Measurements from ENCODE around the gene GIPR.

GIPR gene

DNA sequence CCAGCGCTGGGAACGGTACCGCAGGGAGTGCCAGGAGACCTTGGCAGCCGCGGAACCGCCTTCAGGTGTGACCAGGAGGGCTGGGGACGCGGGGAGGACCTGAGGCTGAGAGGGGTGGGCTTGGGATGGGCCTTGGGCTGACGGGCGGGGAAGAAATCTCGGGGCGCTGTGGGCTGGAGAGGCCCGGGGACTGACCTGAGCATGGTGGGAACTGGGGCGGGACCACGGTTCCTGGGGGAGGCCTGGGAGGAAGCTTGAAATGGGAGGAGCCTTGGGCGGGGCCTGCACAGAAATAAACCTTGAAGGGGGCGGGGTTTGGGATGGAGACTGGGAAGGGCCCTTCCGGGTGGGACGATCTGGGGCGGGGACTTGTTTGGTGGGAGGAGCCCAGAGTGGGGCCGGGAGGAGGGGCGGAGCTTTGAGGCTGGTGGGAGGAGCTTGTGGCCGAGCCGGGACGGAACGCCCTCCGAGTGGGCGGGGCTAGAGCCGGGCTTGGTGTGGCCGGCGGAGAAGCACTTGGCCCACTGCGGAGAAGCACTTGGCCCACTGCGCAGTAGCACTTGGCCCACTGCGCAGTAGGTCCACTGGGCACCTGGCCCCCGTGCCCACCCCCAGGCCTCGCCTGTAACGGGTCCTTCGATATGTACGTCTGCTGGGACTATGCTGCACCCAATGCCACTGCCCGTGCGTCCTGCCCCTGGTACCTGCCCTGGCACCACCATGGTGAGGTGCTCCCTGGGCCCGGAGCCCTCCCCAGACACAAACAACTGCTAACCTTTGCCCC lies 2.8 kb downstream of the GIPR start (continued):
- TF ChIP-seq SP2 (tag by site-specific recombination; IDR thresholded peaks at IDR 0.05) (peak; percentile 88), ZNF174 (tag by site-specific recombination; IDR thresholded peaks at IDR 0.05) (no peak), ZBTB8A (tag by site-specific recombination; IDR thresholded peaks at IDR 0.05) (no peak), ZNF16 (tag by site-specific recombination; IDR thresholded peaks at IDR 0.05; ENCODE audit: low read depth) (no peak), MYNN (tag by site-specific recombination; IDR thresholded peaks at IDR 0.05; ENCODE audit: borderline replicate concordance) (no peak), ZNF544 (tag by site-specific recombination; IDR thresholded peaks at IDR 0.05) (no peak), GLI4 (tag by site-specific recombination; IDR thresholded peaks at IDR 0.05) (no peak), SALL2 (tag by site-specific recombination; IDR thresholded peaks at IDR 0.05; ENCODE audit: borderline replicate concordance) (no peak), ZFHX2 (tag by site-specific recombination; conservative IDR thresholded peaks at IDR 0.05) (no peak), REPIN1 (tag by site-specific recombination; IDR thresholded peaks at IDR 0.05; ENCODE audit: low read depth) (no peak), ZNF169 (tag by site-specific recombination; IDR thresholded peaks at IDR 0.05) (no peak), ZNF660 (tag by site-specific recombination; IDR thresholded peaks at IDR 0.05) (no peak), ZNF239 (tag by site-specific recombination; IDR thresholded peaks at IDR 0.05) (no peak), SCRT1 (tag by site-specific recombination; IDR thresholded peaks at IDR 0.05; ENCODE audit: borderline replicate concordance) (no peak), ZBTB7A (tag by site-specific recombination; IDR thresholded peaks at IDR 0.05; ENCODE audit: low read depth) (no peak), ZNF596 (tag by site-specific recombination; IDR thresholded peaks at IDR 0.05) (no peak), IKZF3 (tag by site-specific recombination; IDR thresholded peaks at IDR 0.05) (0 out of 2 replicates have a peak, but pooled peaks have one; percentile 34), ZEB2 (tag by site-specific recombination; IDR thresholded peaks at IDR 0.05) (no peak)
- TF ChIP-seq, protein P1, sequence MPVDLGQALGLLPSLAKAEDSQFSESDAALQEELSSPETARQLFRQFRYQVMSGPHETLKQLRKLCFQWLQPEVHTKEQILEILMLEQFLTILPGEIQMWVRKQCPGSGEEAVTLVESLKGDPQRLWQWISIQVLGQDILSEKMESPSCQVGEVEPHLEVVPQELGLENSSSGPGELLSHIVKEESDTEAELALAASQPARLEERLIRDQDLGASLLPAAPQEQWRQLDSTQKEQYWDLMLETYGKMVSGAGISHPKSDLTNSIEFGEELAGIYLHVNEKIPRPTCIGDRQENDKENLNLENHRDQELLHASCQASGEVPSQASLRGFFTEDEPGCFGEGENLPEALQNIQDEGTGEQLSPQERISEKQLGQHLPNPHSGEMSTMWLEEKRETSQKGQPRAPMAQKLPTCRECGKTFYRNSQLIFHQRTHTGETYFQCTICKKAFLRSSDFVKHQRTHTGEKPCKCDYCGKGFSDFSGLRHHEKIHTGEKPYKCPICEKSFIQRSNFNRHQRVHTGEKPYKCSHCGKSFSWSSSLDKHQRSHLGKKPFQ (tag by site-specific recombination; IDR thresholded peaks at IDR 0.05) = peak; percentile 80
- TF ChIP-seq, protein P2, sequence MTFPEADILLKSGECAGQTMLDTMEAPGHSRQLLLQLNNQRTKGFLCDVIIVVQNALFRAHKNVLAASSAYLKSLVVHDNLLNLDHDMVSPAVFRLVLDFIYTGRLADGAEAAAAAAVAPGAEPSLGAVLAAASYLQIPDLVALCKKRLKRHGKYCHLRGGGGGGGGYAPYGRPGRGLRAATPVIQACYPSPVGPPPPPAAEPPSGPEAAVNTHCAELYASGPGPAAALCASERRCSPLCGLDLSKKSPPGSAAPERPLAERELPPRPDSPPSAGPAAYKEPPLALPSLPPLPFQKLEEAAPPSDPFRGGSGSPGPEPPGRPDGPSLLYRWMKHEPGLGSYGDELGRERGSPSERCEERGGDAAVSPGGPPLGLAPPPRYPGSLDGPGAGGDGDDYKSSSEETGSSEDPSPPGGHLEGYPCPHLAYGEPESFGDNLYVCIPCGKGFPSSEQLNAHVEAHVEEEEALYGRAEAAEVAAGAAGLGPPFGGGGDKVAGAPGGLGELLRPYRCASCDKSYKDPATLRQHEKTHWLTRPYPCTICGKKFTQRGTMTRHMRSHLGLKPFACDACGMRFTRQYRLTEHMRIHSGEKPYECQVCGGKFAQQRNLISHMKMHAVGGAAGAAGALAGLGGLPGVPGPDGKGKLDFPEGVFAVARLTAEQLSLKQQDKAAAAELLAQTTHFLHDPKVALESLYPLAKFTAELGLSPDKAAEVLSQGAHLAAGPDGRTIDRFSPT (tag by site-specific recombination; IDR thresholded peaks at IDR 0.05) = peak; percentile 75
- TF ChIP-seq, protein P3, sequence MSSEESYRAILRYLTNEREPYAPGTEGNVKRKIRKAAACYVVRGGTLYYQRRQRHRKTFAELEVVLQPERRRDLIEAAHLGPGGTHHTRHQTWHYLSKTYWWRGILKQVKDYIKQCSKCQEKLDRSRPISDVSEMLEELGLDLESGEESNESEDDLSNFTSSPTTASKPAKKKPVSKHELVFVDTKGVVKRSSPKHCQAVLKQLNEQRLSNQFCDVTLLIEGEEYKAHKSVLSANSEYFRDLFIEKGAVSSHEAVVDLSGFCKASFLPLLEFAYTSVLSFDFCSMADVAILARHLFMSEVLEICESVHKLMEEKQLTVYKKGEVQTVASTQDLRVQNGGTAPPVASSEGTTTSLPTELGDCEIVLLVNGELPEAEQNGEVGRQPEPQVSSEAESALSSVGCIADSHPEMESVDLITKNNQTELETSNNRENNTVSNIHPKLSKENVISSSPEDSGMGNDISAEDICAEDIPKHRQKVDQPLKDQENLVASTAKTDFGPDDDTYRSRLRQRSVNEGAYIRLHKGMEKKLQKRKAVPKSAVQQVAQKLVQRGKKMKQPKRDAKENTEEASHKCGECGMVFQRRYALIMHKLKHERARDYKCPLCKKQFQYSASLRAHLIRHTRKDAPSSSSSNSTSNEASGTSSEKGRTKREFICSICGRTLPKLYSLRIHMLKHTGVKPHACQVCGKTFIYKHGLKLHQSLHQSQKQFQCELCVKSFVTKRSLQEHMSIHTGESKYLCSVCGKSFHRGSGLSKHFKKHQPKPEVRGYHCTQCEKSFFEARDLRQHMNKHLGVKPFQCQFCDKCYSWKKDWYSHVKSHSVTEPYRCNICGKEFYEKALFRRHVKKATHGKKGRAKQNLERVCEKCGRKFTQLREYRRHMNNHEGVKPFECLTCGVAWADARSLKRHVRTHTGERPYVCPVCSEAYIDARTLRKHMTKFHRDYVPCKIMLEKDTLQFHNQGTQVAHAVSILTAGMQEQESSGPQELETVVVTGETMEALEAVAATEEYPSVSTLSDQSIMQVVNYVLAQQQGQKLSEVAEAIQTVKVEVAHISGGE (tag by site-specific recombination; conservative IDR thresholded peaks at IDR 0.05; ENCODE audit: low read depth) = no peak
- TF ChIP-seq, protein P4, sequence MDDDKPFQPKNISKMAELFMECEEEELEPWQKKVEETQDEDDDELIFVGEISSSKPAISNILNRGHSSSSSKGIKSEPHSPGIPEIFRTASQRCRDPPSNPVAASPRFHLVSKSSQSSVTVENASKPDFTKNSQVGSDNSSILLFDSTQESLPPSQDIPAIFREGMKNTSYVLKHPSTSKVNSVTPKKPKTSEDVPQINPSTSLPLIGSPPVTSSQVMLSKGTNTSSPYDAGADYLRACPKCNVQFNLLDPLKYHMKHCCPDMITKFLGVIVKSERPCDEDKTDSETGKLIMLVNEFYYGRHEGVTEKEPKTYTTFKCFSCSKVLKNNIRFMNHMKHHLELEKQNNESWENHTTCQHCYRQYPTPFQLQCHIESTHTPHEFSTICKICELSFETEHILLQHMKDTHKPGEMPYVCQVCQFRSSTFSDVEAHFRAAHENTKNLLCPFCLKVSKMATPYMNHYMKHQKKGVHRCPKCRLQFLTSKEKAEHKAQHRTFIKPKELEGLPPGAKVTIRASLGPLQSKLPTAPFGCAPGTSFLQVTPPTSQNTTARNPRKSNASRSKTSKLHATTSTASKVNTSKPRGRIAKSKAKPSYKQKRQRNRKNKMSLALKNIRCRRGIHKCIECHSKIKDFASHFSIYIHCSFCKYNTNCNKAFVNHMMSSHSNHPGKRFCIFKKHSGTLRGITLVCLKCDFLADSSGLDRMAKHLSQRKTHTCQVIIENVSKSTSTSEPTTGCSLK (tag by site-specific recombination; IDR thresholded peaks at IDR 0.05) = no peak
- TF ChIP-seq, protein P5, sequence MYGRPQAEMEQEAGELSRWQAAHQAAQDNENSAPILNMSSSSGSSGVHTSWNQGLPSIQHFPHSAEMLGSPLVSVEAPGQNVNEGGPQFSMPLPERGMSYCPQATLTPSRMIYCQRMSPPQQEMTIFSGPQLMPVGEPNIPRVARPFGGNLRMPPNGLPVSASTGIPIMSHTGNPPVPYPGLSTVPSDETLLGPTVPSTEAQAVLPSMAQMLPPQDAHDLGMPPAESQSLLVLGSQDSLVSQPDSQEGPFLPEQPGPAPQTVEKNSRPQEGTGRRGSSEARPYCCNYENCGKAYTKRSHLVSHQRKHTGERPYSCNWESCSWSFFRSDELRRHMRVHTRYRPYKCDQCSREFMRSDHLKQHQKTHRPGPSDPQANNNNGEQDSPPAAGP (tag by site-specific recombination; IDR thresholded peaks at IDR 0.05) = no peak
- TF ChIP-seq, protein P6, sequence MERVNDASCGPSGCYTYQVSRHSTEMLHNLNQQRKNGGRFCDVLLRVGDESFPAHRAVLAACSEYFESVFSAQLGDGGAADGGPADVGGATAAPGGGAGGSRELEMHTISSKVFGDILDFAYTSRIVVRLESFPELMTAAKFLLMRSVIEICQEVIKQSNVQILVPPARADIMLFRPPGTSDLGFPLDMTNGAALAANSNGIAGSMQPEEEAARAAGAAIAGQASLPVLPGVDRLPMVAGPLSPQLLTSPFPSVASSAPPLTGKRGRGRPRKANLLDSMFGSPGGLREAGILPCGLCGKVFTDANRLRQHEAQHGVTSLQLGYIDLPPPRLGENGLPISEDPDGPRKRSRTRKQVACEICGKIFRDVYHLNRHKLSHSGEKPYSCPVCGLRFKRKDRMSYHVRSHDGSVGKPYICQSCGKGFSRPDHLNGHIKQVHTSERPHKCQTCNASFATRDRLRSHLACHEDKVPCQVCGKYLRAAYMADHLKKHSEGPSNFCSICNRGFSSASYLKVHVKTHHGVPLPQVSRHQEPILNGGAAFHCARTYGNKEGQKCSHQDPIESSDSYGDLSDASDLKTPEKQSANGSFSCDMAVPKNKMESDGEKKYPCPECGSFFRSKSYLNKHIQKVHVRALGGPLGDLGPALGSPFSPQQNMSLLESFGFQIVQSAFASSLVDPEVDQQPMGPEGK (tag by site-specific recombination; IDR thresholded peaks at IDR 0.05) = 0 out of 2 replicates have a peak, but pooled peaks have one; percentile 10
- TF ChIP-seq, protein P7, sequence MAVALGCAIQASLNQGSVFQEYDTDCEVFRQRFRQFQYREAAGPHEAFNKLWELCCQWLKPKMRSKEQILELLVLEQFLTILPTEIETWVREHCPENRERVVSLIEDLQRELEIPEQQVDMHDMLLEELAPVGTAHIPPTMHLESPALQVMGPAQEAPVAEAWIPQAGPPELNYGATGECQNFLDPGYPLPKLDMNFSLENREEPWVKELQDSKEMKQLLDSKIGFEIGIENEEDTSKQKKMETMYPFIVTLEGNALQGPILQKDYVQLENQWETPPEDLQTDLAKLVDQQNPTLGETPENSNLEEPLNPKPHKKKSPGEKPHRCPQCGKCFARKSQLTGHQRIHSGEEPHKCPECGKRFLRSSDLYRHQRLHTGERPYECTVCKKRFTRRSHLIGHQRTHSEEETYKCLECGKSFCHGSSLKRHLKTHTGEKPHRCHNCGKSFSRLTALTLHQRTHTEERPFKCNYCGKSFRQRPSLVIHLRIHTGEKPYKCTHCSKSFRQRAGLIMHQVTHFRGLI (tag by site-specific recombination; IDR thresholded peaks at IDR 0.05) = no peak
